ENCODE measurements around the gene ERO1A.

Gene ERO1A

DNA sequence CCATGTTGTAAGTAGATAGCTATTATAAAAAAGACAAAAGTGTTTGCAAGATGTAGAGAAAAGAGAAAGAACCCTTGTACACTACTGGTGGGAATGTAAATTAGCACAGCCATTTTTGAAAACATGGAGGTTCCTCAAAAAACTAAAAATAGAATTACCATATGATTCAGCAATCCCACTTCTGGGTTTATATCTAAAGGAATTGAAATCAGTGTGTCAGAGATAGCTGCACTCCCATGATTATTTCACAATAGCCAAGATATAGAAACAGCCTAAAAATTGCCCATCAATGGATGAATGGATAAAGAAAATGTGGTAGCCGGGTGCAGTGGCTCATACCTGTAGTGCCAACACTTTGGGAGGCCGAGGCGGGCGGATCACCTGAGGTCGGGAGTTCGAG lies 20.8 kb upstream of the ERO1A start:
- no peak for DNase-seq (ENCODE audit: low read depth)
- H3K4me3 ChIP-seq (ENCODE audit: low read depth, low read length), result no peak overlapping the region

DNA sequence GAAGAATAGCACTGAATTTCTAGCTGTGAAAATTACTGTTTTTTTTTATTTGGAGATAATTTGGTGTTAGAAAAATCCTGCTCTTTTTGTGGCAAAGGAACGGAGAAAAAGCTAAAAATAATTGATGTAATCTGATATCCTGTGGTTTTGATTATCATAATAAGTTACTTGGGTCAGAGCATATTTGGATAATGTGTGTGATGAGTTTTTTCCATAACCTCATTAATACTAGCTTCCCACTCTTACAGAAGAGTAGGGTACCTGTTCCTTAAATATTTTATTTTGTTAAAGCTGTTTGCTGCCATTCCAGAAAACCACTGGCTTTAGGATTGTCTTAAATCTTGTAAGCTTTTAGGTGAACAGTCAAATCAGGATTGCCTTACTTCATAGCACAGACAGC lies 16.3 kb upstream of the ERO1A start:
- DNase-seq (ENCODE audit: low read depth), result no peak
- TF ChIP-seq, protein P1, sequence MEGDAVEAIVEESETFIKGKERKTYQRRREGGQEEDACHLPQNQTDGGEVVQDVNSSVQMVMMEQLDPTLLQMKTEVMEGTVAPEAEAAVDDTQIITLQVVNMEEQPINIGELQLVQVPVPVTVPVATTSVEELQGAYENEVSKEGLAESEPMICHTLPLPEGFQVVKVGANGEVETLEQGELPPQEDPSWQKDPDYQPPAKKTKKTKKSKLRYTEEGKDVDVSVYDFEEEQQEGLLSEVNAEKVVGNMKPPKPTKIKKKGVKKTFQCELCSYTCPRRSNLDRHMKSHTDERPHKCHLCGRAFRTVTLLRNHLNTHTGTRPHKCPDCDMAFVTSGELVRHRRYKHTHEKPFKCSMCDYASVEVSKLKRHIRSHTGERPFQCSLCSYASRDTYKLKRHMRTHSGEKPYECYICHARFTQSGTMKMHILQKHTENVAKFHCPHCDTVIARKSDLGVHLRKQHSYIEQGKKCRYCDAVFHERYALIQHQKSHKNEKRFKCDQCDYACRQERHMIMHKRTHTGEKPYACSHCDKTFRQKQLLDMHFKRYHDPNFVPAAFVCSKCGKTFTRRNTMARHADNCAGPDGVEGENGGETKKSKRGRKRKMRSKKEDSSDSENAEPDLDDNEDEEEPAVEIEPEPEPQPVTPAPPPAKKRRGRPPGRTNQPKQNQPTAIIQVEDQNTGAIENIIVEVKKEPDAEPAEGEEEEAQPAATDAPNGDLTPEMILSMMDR (IDR thresholded peaks at IDR 0.05; ENCODE audit: low read depth, low read length, missing control alignments), result no peak
- no peak overlapping the region for H3K4me3 ChIP-seq (ENCODE audit: low read depth, low read length)

More for the DNA sequence above, 20.8 kb upstream of the ERO1A start:
- TF ChIP-seq, protein P1 (IDR thresholded peaks at IDR 0.05; ENCODE audit: low read depth, low read length, missing control alignments), result no peak

DNA sequence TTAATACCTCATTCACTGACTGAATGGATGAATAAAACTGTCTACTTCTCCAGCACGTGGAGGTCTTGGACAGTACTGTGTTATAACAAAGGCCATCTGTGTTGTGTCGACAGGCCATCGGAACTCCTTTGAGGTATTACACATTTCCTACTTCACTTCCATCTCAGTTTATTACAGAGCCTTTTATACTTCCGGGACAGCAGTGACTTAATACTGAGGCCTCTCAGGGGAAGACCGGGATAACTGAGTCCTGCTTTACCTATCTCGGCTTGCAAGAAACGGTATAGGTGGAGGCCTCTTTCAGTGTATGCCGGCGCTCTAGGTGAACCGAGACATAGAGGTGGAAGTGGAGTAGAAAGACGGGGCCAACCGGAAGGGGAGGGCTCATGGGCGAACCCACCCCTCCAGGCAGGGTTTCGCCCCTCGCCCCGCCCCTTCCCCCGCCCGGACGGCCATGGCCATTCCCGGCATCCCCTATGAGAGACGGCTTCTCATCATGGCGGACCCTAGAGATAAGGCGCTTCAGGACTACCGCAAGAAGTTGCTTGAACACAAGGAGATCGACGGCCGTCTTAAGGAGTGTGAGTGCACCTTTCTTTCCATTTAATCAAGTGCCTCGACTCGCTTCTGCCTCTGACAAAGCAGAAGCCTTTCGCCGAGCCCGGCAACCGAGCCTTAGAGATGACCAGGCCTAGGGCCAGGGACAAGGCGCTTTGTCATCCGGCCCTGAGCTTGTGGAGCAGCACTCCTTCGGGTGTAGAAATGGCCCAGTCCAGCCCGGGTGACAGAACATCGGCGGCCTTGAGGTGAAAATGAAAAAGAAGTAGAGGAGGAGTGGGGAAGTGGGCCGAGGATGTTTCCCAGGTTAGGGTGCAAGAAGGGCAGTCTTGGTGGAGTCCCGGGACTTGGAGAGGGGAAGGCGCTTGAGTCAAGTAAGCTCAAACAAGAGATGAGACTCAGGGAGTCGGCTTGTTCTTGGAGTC lies 11.7 kb upstream of the ERO1A start, which contains the start of gene PSMC6:
PSMC6 (plus strand) TSS at position 477 of the 983 bp plus-strand sequence; CDS start at position 497, 20 bp downstream.
- peak within 1 kb of the TSS; percentile 69 for H3K4me3 ChIP-seq (ENCODE audit: low read depth, low read length)
- TF ChIP-seq, protein P1 (IDR thresholded peaks at IDR 0.05; ENCODE audit: low read depth, low read length, missing control alignments), result no peak
- peak; percentile 71 for DNase-seq (ENCODE audit: low read depth)

DNA sequence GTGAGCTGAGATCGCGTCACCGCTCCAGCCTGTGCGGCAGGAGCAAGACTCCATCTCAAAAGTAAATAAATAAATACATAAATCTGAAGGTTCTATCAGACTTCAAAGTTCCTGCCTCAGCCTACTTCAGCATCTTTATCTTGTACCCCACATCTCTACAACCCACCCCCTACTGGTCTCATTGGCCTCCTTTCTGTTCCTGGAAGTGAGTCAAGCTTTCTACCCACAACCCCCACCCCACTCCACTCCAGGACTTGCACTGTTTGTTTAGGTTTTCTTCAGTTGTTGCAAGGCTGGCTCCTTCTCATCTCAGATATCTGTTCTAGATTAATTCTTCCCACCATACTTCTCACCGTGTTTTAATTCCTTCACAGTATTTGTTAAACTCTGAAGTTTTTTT lies 10.9 kb upstream of the ERO1A start:
- TF ChIP-seq, protein P1 (IDR thresholded peaks at IDR 0.05; ENCODE audit: low read depth, low read length, missing control alignments), result no peak
- no peak for DNase-seq (ENCODE audit: low read depth)
- H3K4me3 ChIP-seq (ENCODE audit: low read depth, low read length), result peak overlapping the region; percentile 69; the same call in 1 of the 2 replicates

DNA sequence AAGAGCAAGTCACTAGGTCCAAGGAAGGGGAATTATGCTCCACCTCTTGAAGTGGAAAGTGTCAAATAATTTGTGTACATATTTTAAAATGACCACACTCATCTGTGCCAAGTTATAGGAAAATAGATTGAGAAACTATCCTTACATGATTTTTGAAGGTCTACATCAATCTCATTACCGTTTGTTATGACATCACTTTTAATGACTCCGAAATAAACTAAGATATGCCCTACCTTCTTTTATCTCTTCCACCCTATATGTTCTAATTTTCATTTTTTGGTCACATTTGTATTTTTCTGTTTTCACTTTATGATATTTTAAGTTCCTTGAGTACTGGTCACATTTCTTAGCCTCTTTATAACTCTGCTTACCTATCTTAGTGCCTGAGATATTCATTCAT lies 8.3 kb upstream of the ERO1A start:
- no peak overlapping the region for H3K4me3 ChIP-seq (ENCODE audit: low read depth, low read length)
- no peak for DNase-seq (ENCODE audit: low read depth)
- TF ChIP-seq, protein P1 (IDR thresholded peaks at IDR 0.05; ENCODE audit: low read depth, low read length, missing control alignments), result no peak

DNA sequence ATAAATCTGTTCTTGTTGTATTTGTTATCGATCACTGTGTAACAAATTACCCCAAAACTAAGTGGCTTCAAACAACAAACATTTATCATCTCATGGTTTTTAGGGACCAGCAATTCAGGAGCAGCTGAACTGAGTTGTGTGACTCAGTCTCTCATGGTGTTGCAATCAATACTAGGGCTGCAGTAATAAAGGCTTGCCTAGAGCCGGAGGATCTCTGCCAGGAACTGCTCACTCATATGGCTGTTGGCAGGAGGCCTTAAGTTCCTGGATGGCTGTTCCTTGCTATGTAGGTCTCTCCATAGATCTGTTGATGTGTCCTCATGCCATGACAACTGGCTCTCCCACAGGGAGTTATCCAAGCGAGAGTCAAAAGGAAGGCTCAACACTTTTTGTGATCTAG lies 7.9 kb upstream of the ERO1A start:
- DNase-seq (ENCODE audit: low read depth), result no peak
- TF ChIP-seq, protein P1 (IDR thresholded peaks at IDR 0.05; ENCODE audit: low read depth, low read length, missing control alignments), result no peak
- no peak overlapping the region for H3K4me3 ChIP-seq (ENCODE audit: low read depth, low read length)

Data from GM12864 (cell line).